AG04450 (cell line): ENCODE data around the gene PNPLA1. TPM values are rescaled to one million over a fixed set of nuclear protein-coding genes. Genes with fewer than 3 reads are reported as not detected.

Source experiments
- CTCF ChIA-PET: fragments of 300-600, 350-600 bp; formaldehyde crosslinking; extraction: SDS; loops from one replicate; lab custom pipeline; 2022; ENCODE audit warnings: antibody characterized with exemption, inconsistent platforms; lab: Charles Lee
- POLR2A ChIA-PET: fragments of 350-600 bp; formaldehyde crosslinking; extraction: SDS; loops from one replicate; lab custom pipeline; 2021; ENCODE audit warnings: antibody characterized with exemption, inconsistent platforms; lab: Yijun Ruan, JAX
- DNase-seq: peaks from one replicate; pipeline ENCODE4 v3.0.0-alpha.2; 2011; ENCODE audit warnings: low read depth, low spot score
- H3K27ac ChIP-seq: one replicate; pipeline ENCODE4 v1.5.1; 2012; ENCODE audit warnings: low read depth, low read length, control low read depth
- H3K27me3 ChIP-seq: one replicate; pipeline ENCODE4 v1.6.0; 2012; ENCODE audit warnings: low read length; ENCODE audit not compliant: control insufficient read depth, insufficient read depth
- H3K4me3 ChIP-seq: 2 replicates; pipeline ENCODE4 v1.5.1; 2011; ENCODE audit warnings: mild to moderate bottlenecking, low read depth, low read length, control low read depth
- H3K9me3 ChIP-seq: 2 replicates; pipeline ENCODE4 v1.5.1; 2012; ENCODE audit warnings: low read length; ENCODE audit not compliant: control insufficient read depth, insufficient read depth
- CTCF ChIP-seq: IDR thresholded peaks from 2 replicates; pipeline ENCODE4 v1.5.1; 2011; ENCODE audit warnings: low read depth, low read length, control low read depth, inconsistent platforms
- polyA plus RNA-seq: library from polyadenylated mRNA; depleted of rRNA; stranded (reverse); fragments of >200 nt; gene quantifications from 2 replicates; pipeline ENCODE4 v1.2.3, GENCODE V29; 2011

The PNPLA1 gene
- polyA plus RNA-seq, 1 experiment, result not detected

DNA sequence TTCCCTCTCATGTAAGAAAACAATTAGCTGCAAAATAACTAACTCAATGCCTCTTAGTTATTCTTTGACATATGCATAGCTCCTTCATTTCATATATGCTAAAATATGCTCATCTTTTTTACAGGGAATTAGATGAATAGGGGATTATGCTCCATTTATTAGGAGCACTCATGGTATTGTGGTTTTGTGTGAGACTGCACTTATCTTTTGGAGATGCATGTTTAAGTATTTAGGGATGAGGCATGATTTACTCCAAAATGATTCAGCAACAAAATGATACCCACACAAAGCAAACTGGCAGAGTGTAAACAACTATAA lies 58.0 kb downstream of the PNPLA1 start:
- no peak overlapping the region for H3K4me3 ChIP-seq
- no peak for DNase-seq
- H3K27ac ChIP-seq, result no peak overlapping the region
- CTCF ChIA-PET, result interaction anchor here (0.6 to 1.5 kb wide), 2 partner anchors 13 to 405 kb away, joined by 4 to 10 read pairs; no protein-coding TSS in a partner anchor
- no peak for TF ChIP-seq CTCF
- peaks cover 70% of the 10 kb centered on the region for H3K27me3 ChIP-seq
- no peaks in the 10 kb centered on the region; the same call in 1 of the 2 replicates for H3K9me3 ChIP-seq
- POLR2A ChIA-PET, result no interaction called here

DNA sequence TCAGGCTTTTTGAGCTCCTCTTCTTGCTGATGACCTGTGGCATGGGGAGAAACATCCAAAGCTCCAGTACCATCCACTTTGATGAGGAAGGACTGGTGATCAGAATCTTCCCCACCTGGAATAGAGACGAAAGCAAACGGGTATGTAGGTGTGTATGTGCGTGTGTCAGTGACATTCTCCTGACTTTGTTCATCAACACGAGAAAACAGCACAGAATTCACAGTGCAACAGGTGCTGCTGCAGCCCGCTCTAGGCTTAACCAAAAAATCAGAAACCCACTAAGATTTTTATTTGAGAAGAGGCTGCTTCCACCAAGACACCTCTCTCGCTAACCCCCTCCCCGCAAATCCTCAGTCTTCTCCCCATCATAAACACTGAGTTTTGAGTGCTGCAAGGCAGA lies 58.7 kb downstream of the PNPLA1 start:
- no peaks in the 10 kb centered on the region; the same call in 1 of the 2 replicates for H3K9me3 ChIP-seq
- no peak overlapping the region for H3K4me3 ChIP-seq
- ChIA-PET POLR2A (no interaction called here), CTCF (interaction anchor here (0.6 to 1.4 kb wide), 2 partner anchors 12 to 404 kb away, joined by 3 to 4 read pairs; no protein-coding TSS in a partner anchor)
- H3K27me3 ChIP-seq, result peaks cover 77% of the 10 kb centered on the region
- no peak for TF ChIP-seq CTCF
- no peak for DNase-seq
- no peak overlapping the region for H3K27ac ChIP-seq

GRCh38 chr6:36329798-36330291 lies 60.0 kb downstream of the PNPLA1 start:
- Histone ChIP-seq H3K27ac (no peak overlapping the region), H3K27me3 (peaks cover 84% of the 10 kb centered on the region), H3K4me3 (no peak overlapping the region), H3K9me3 (no peaks in the 10 kb centered on the region; the same call in 1 of the 2 replicates)
- ChIA-PET POLR2A (no interaction called here), CTCF (interaction anchor here (1.4 to 1.7 kb wide), 2 partner anchors 11 kb away, joined by 3 to 5 read pairs; no protein-coding TSS in a partner anchor)
- no peak for DNase-seq
- TF ChIP-seq CTCF, result no peak

DNA sequence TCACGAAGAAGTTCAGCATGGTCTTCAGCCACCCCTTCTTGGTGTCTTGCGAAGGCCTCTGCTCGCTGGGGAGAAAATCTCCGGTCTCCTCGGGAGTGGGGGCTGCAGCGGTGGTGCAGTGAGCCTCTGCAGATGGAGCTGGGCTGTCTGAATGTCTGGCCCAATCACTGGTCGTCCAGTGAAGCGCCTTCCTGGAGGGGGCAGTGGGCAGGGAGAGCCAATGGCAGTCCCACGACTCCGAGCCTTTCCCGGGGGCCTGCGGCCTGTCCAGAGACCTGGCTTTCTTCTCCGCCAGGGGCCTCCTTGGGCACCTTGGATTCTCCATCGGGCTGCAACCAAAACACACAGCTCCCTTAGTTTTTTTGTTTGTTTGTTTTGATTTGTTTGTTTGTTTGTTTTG lies 60.5 kb downstream of the PNPLA1 start:
- no peak overlapping the region for H3K27ac ChIP-seq
- CTCF ChIA-PET, result interaction anchor here (1.7 kb wide), 1 partner anchor 11 kb away, joined by 5 read pairs; no protein-coding TSS in a partner anchor
- H3K4me3 ChIP-seq, result no peak overlapping the region
- no peak for DNase-seq
- TF ChIP-seq CTCF, result no peak
- no peaks in the 10 kb centered on the region; the same call in 1 of the 2 replicates for H3K9me3 ChIP-seq
- POLR2A ChIA-PET, result no interaction called here
- peaks cover 84% of the 10 kb centered on the region for H3K27me3 ChIP-seq

DNA sequence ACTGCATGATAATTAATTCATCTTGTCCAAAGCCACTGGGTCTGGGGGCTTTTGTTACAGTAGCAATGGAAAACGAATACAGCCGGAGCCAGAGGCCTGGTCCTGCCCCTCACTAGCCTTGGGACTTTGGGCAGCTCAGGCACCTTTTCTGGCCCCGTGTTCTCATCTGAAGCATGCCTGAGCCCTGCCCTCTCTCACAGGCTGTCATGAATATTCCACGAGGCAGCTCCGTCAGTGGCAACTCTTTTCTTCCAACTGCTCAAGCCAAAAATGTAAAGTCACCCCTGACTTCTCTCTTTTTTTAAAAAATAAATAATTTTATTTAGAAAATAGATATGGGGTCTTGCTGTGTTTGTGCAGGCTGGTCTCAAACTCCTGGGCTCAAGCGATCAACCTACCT lies 61.5 kb downstream of the PNPLA1 start:
- H3K27ac ChIP-seq, result no peak overlapping the region
- CTCF ChIA-PET, result interaction anchor here (0.7 to 1.7 kb wide), 2 partner anchors 10 to 29 kb away, joined by 3 to 5 read pairs; no protein-coding TSS in a partner anchor
- POLR2A ChIA-PET, result no interaction called here
- no peaks in the 10 kb centered on the region; the same call in 1 of the 2 replicates for H3K9me3 ChIP-seq
- peaks cover 80% of the 10 kb centered on the region for H3K27me3 ChIP-seq
- TF ChIP-seq CTCF, result no peak
- no peak for DNase-seq
- H3K4me3 ChIP-seq, result no peak overlapping the region
